HCT116 (cell line): ENCODE data around the gene NINJ2. TPM values are rescaled to one million over a fixed set of nuclear protein-coding genes. Genes with fewer than 3 reads are reported as not detected.

ENCODE experiments used
- ATAC-seq: fragments of 200-7000 bp; cut with Tn5 transposase; 2 replicates; pipeline ENCODE4 v1.9.1; 2020; ENCODE audit warnings: mild to moderate bottlenecking, moderate library complexity
- BruUV-seq: library from RNA; stranded (reverse); fragments of 400-500 nt; replicated peaks from 2 replicates; lab custom pipeline; 2021; lab: Mats Ljungman, UMichigan
- CTCF ChIA-PET: fragments of 300-600 bp; sonication (Branson Sonifier 250); formaldehyde crosslinking; loops from one replicate; lab custom pipeline; 2021; ENCODE audit warnings: antibody characterized with exemption; lab: Charles Lee
- POLR2A ChIA-PET: fragments of 300-600, 350-600 bp; sonication (Branson Sonifier 250); formaldehyde crosslinking; loops from one replicate; lab custom pipeline; 2021; ENCODE audit warnings: antibody characterized with exemption; lab: Charles Lee
- RAD21 ChIA-PET, 2 experiments: fragments of 300-600 bp; sonication (Branson Sonifier 250); formaldehyde crosslinking; loops; one replicate each; lab custom pipeline; 2023; ENCODE audit warnings: low total read pairs in 2 of 2; ENCODE audit not compliant: uncharacterized antibody in 2 of 2, unreplicated experiment in 2 of 2, low non-redundant PET in 1 of 2; lab: Charles Lee
- DNase-seq: peaks from one replicate; pipeline ENCODE4 v3.0.0-alpha.2; 2010; ENCODE audit warnings: low read depth, low spot score
- H2AFZ ChIP-seq: fragments of 200-600 bp; shearing (Covaris generic), sonication (generic); 2 replicates; pipeline ENCODE4 v1.6.1; 2017; ENCODE audit warnings: low read depth, mixed run types, mixed read lengths, antibody characterized with exemption, low read length; ENCODE audit not compliant: poor library complexity, severe bottlenecking
- H3K27ac ChIP-seq: 2 replicates; pipeline ENCODE4 v1.5.1; 2012; ENCODE audit warnings: low read depth, low read length
- H3K27me3 ChIP-seq: fragments of 200-600 bp; sonication (generic); 2 replicates; pipeline ENCODE4 v1.6.1; 2016; ENCODE audit warnings: mixed run types, low read length, mixed read lengths; ENCODE audit not compliant: insufficient read depth
- H3K36me3 ChIP-seq, 2 experiments: fragments of 200-500 bp in 1 of 2; fragments of 200-600 bp in 1 of 2; sonication (Bioruptor generic) in 1 of 2; sonication (generic) in 1 of 2; 2 replicates each; pipeline versions ENCODE4 v1.5.1 to v1.6.1; 2014 to 2016; ENCODE audit warnings: low read length in 2 of 2, inconsistent platforms in 1 of 2, mixed read lengths in 1 of 2, mixed run types in 1 of 2; ENCODE audit not compliant: insufficient read depth in 2 of 2, control insufficient read depth in 1 of 2
- H3K4me1 ChIP-seq, 2 experiments: fragments of 200-600 bp in 1 of 2; sonication (generic) in 1 of 2; 2 replicates each; pipeline versions ENCODE4 v1.5.1 to v1.6.1; 2012 to 2017; ENCODE audit warnings: low read length in 2 of 2, inconsistent platforms in 1 of 2, mild to moderate bottlenecking in 1 of 2, mixed read lengths in 1 of 2, mixed run types in 1 of 2, moderate library complexity in 1 of 2; ENCODE audit not compliant: insufficient read depth in 2 of 2, control insufficient read depth in 1 of 2
- H3K4me2 ChIP-seq: fragments of 200-600 bp; sonication (generic); 2 replicates; pipeline ENCODE4 v1.6.1; 2017; ENCODE audit warnings: mixed run types, low read length, mixed read lengths
- H3K4me3 ChIP-seq, 2 experiments: fragments of 200-600 bp in 1 of 2; sonication (generic) in 1 of 2; replicated peaks in 1 of 2; 2 replicates each; pipeline ENCODE4 v1.5.1; 2011 to 2016; ENCODE audit warnings: low read length in 2 of 2, control low read depth in 1 of 2, low read depth in 1 of 2, mild to moderate bottlenecking in 1 of 2, mixed read lengths in 1 of 2, mixed run types in 1 of 2
- H3K79me2 ChIP-seq: fragments of 200-600 bp; sonication (generic); 2 replicates; pipeline ENCODE4 v1.6.1; 2017; ENCODE audit warnings: mild to moderate bottlenecking, mixed run types, low read length, moderate library complexity, mixed read lengths; ENCODE audit not compliant: insufficient read depth
- H3K9ac ChIP-seq: fragments of 200-600 bp; sonication (generic); 2 replicates; pipeline ENCODE4 v1.6.1; 2016; ENCODE audit warnings: low read length, mixed read lengths
- H3K9me2 ChIP-seq: fragments of 200-600 bp; sonication (generic), shearing (Covaris generic); 2 replicates; pipeline ENCODE4 v1.6.1; 2017; ENCODE audit warnings: mixed run types, mild to moderate bottlenecking, moderate library complexity; ENCODE audit not compliant: insufficient read depth
- H3K9me3 ChIP-seq, 2 experiments: fragments of 200-500 bp in 1 of 2; fragments of 200-600 bp in 1 of 2; sonication (Bioruptor generic) in 1 of 2; sonication (generic) in 1 of 2; 2 replicates each; pipeline ENCODE4 v1.6.1; 2014 to 2017; ENCODE audit warnings: low read length in 2 of 2, mixed read lengths in 2 of 2, inconsistent platforms in 1 of 2, low read depth in 1 of 2, mild to moderate bottlenecking in 1 of 2, mixed run types in 1 of 2, moderate library complexity in 1 of 2; ENCODE audit not compliant: control insufficient read depth in 1 of 2, insufficient read depth in 1 of 2
- H4K20me1 ChIP-seq: fragments of 200-600 bp; sonication (generic), shearing (Covaris generic); 2 replicates; pipeline ENCODE4 v1.6.1; 2017; ENCODE audit warnings: mixed run types, mild to moderate bottlenecking, moderate library complexity; ENCODE audit not compliant: insufficient read depth
- ELF1 ChIP-seq: IDR thresholded peaks from 2 replicates; pipeline ENCODE4 v1.6.1; 2012; ENCODE audit warnings: low read depth, borderline replicate concordance
- EZH2phosphoT487 ChIP-seq: fragments of 200-600 bp; IDR thresholded peaks from 2 replicates; pipeline ENCODE4 v1.6.1; 2018; ENCODE audit warnings: antibody characterized with exemption, borderline replicate concordance
- FOSL1 ChIP-seq: IDR thresholded peaks from 2 replicates; pipeline ENCODE4 v1.6.1; 2012; ENCODE audit warnings: low read depth
- MAX ChIP-seq: IDR thresholded peaks from 2 replicates; pipeline ENCODE4 v1.6.1; 2012
- POLR2AphosphoS5 ChIP-seq: IDR thresholded peaks from 2 replicates; pipeline ENCODE4 v1.6.1; 2011; ENCODE audit warnings: mild to moderate bottlenecking, low read depth, low read length, moderate library complexity
- RAD21 ChIP-seq: IDR thresholded peaks from 2 replicates; pipeline ENCODE4 v1.6.1; 2012; ENCODE audit warnings: low read depth, mild to moderate bottlenecking
- REST ChIP-seq: IDR thresholded peaks from 2 replicates; pipeline ENCODE4 v1.6.1; 2012; ENCODE audit warnings: low read depth
- SIN3A ChIP-seq: IDR thresholded peaks from 2 replicates; pipeline ENCODE4 v1.6.1; 2012; ENCODE audit warnings: low read depth
- SRF ChIP-seq: IDR thresholded peaks from 2 replicates; pipeline ENCODE4 v1.6.1; 2012; ENCODE audit warnings: low read depth
- YY1 ChIP-seq: IDR thresholded peaks from 2 replicates; pipeline ENCODE4 v1.6.1; 2011; ENCODE audit warnings: low read length, low read depth, moderate library complexity, mild to moderate bottlenecking; ENCODE audit not compliant: insufficient replicate concordance; ENCODE audit errors: extremely low read depth
- ZFX ChIP-seq: fragments of 450-650 bp; IDR thresholded peaks from 2 replicates; pipeline ENCODE4 v1.6.1; 2017
- intact Hi-C: fragments of 100-400 bp; cut with micrococcal nuclease; formaldehyde crosslinking; loops from 2 replicates; pipeline ENCODE4 v1.10.0; 2022
- total RNA-seq: library from RNA; stranded (reverse); gene quantifications from one replicate; pipeline ENCODE4 v1.2.1, GENCODE V29; 2021; ENCODE audit not compliant: unreplicated experiment

NINJ2 gene
- total RNA-seq, 1 experiment from 2014 or later = not detected

GRCh38 chr12:538731-539539, 124.3 kb downstream of the NINJ2 start (continued):
- TF ChIP-seq REST (no peak), EZH2phosphoT487 (no peak), ELF1 (no peak), SIN3A (no peak), MAX (no peak), YY1 (no peak), RAD21 (no peak)

GRCh38 chr12:537772-538171, 125.5 kb downstream of the NINJ2 start:
- Histone ChIP-seq H3K9me2 (no peaks in the 10 kb centered on the region), H3K79me2 (no peaks in the 10 kb centered on the region), H3K4me2 (peak overlapping the region; percentile 22; the same call in 1 of the 2 replicates), H3K27ac (no peak overlapping the region)
- TF ChIP-seq FOSL1 (no peak), SIN3A (no peak), RAD21 (no peak), YY1 (no peak), MAX (no peak), POLR2AphosphoS5 (no peak), ZFX (no peak), REST (no peak), SRF (no peak; the same call in 1 of the 2 replicates)
- TF ChIP-seq, all 23 proteins: peak for 0
- no peaks in the 10 kb centered on the region for H3K36me3 ChIP-seq
- H3K4me1 ChIP-seq = peaks cover 19 to 23% of the 10 kb centered on the region in 2 experiments
- ATAC-seq (peak; percentile 50), DNase-seq (peak; percentile 29)
- ChIA-PET POLR2A (no interaction called here), CTCF (interaction anchor here (0.6 to 2.0 kb wide), 2 partner anchors 9 to 95 kb away, joined by 3 to 9 read pairs; no protein-coding TSS in a partner anchor), RAD21 (no interaction called here)
- intact Hi-C loops = no loop called here
- no peaks in the 10 kb centered on the region for H4K20me1 ChIP-seq
- H3K27me3 ChIP-seq = no peaks in the 10 kb centered on the region
- no peaks in the 10 kb centered on the region; a peak in 2 of 4 replicates for H3K9me3 ChIP-seq
- no peak overlapping the region for H3K9ac ChIP-seq
- H2AFZ ChIP-seq = no peak overlapping the region
- H3K4me3 ChIP-seq = no peak overlapping the region
- no TSS peak for BruUV-seq
